IPS-20b (cell line): Measurements from ENCODE around the gene ANKRD6.

Experiments used
- H3K27ac ChIP-seq: one replicate; pipeline ENCODE4 v1.5.1; 2013; ENCODE audit warnings: low read length
- H3K27me3 ChIP-seq: 2 replicates; pipeline ENCODE4 v1.6.1; 2013; ENCODE audit warnings: mild to moderate bottlenecking, low read length, inconsistent platforms; ENCODE audit not compliant: insufficient read depth
- H3K36me3 ChIP-seq: 2 replicates; pipeline ENCODE4 v1.6.1; 2013; ENCODE audit warnings: low read depth, mild to moderate bottlenecking, inconsistent platforms, low read length, moderate library complexity; ENCODE audit not compliant: insufficient read depth
- H3K4me1 ChIP-seq: 2 replicates; pipeline ENCODE4 v1.6.1; 2013; ENCODE audit warnings: mild to moderate bottlenecking, control low read depth, inconsistent platforms, low read length, moderate library complexity; ENCODE audit not compliant: insufficient read depth
- H3K4me3 ChIP-seq: 2 replicates; pipeline ENCODE4 v1.5.1; 2013; ENCODE audit warnings: mild to moderate bottlenecking, low read length, inconsistent platforms
- H3K9ac ChIP-seq: 2 replicates; pipeline ENCODE4 v1.6.1; 2013; ENCODE audit warnings: low read depth, mild to moderate bottlenecking, inconsistent platforms, low read length, moderate library complexity
- H3K9me3 ChIP-seq: 2 replicates; pipeline ENCODE4 v1.6.1; 2013; ENCODE audit warnings: mild to moderate bottlenecking, low read depth, low read length, inconsistent platforms; ENCODE audit not compliant: insufficient read depth

The ANKRD6 gene

DNA sequence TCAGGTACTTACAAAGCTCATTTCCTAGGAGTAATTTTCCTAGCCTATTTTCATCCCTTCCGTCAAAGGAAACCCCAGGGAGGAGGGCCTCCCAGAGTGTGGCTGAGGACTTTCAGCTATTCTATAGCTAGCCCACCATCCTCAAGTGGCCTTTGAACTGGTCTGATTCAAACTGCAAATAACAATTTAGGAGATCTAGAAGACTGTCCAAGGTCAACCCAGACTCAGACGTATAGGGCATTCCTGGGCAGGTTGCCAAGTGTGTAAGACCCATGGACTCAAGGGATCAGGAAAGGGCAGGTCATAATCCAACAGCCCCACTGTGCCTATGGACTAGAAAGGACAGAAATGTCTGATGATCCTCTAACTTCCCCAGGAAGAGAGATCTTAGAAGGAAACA, 18.7 kb upstream of the ANKRD6 start:
- no peaks in the 10 kb centered on the region for H3K9me3 ChIP-seq
- H3K27ac ChIP-seq = no peak overlapping the region
- H3K9ac ChIP-seq = no peak overlapping the region
- no peak overlapping the region for H3K4me3 ChIP-seq
- H3K27me3 ChIP-seq = peaks cover 45% of the 10 kb centered on the region
- H3K36me3 ChIP-seq = no peaks in the 10 kb centered on the region
- H3K4me1 ChIP-seq = peaks cover 18% of the 10 kb centered on the region; the same call in 1 of the 2 replicates

DNA sequence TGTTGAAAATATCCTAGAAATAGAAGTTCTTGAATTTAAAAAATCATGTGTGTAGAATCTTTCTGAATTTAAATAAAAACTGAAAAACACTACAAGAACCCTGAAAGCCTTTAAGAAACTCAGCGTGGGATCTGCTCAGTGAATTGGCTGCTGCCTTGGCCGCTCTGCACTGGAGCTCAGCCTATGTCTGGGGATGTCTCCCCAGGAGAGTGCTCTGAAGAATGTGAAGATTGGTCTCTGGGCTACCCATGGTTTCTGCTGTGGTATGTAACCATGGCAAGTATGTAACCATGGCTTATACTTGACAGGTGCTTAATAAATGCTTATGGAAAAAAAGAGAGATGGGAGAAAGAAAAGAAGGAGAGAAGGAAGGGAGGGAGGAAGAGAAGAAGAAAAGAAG, 17.8 kb upstream of the ANKRD6 start:
- peaks cover 44% of the 10 kb centered on the region for H3K27me3 ChIP-seq

DNA sequence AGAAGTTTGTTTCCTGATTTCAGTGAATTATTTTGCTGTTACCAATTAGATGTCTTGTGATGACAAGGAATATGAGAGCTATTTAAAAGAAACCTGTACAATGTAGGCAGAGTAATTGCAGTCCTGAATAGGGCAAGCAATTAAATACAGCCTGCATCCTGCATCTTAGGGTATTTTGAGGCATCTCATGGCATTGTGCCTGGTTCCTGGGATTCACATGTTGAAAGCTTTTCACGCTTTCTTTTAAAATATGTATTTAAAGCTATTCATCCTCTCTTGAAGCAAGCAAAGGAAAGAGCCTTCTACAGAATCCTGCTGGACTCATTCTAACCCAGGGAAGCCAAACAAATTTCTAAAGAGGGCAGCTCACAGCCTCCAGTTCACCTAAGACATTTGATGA, 16.2 kb upstream of the ANKRD6 start:
- Histone ChIP-seq H3K27ac (no peak overlapping the region), H3K4me1 (peaks cover 11% of the 10 kb centered on the region; the same call in 1 of the 2 replicates), H3K9me3 (no peaks in the 10 kb centered on the region), H3K36me3 (no peaks in the 10 kb centered on the region), H3K27me3 (peaks cover 36% of the 10 kb centered on the region), H3K9ac (no peak overlapping the region), H3K4me3 (no peak overlapping the region)

More for the DNA sequence above, 17.8 kb upstream of the ANKRD6 start:
- H3K36me3 ChIP-seq = no peaks in the 10 kb centered on the region
- no peaks in the 10 kb centered on the region for H3K9me3 ChIP-seq
- no peak overlapping the region for H3K9ac ChIP-seq
- no peak overlapping the region for H3K4me3 ChIP-seq
- peaks cover 11% of the 10 kb centered on the region; the same call in 1 of the 2 replicates for H3K4me1 ChIP-seq
- H3K27ac ChIP-seq = no peak overlapping the region

DNA sequence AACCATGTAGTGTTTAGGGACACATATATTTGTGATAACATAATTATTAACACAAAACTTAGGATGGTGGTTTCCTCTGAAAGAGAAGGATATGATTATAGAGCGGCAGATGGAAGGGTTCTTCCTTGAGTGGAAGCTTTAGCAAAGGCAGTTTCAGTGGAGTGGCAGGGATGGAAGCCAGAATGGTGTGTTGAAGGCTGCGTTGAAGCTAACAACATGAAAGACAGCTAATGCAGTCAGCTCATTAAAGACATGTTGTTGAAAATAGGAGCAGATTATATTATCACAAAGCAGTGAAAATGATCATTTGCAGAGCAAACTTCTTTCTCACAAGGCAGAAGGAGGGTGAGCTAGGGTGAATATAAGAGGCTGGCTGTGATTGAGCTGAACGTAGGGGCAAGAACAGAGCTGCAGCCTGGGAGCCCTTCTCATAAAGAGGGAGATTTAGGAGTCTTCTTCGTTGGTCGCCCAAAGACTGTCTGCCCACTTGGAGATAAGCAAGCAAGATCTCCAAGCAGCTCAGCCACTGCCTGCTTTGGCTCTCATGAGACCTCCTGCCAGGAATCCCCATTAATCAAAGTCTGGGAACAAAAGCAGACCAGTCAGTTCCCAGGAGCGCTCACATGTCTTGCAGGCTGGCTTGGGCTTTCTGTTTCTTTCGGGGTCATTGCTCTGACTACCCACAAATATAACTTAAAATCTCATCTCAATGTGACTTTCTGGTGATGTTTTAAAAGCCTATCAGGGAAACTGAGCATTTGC, 2.6 kb upstream of the ANKRD6 start:
- Histone ChIP-seq H3K4me3 (no peak overlapping the region), H3K9me3 (no peaks in the 10 kb centered on the region), H3K27ac (no peak overlapping the region), H3K36me3 (no peaks in the 10 kb centered on the region), H3K4me1 (peaks cover 7% of the 10 kb centered on the region; the same call in 1 of the 2 replicates), H3K9ac (no peak overlapping the region), H3K27me3 (peaks cover 34% of the 10 kb centered on the region)

DNA sequence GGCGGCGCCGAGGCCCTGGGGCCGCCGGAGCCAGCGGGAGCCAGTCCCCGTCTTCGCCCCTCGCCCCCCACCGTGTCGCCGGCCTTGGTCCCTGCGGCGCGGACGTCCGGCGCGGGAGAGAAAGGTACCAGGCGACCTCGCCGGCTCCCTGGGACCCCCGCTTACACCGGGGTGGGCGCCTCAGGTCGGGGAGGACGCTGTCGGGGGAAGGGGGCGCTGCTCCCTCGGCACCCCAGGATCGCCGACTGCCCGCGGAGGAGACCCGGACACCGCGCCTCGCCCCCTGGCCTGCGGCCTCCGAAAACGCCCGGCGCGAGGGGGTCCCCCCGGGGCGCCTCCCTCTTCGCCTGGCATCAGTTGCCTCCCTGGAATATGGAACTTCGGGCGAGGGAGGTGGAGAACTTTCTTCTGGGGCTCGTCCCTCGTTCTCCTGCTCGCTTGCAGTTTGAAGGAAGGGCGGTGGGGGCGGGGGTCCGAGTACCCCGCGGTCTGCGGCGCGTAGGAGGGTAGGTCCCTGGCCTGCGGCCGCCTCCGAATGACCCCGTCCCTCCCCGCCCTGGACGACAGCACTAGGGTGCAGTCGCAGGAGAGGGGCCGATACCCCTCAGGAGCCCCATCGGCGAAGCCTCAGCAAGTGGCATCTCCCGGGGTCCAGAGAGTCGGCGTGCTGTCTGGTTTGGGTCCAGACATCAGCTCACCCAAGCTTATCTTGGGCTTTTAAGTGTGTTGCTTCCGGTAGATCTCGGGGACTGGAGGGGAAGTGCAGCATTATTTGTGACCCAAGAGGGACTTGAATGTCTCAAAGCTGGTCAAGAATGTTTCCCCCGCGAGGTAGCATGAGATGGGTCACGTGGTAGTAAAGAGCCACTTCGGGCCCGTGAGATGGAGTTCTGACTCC, 549 bp downstream of the ANKRD6 start:
- Histone ChIP-seq H3K9ac (peak overlapping the region; percentile 26; the same call in 1 of the 2 replicates), H3K36me3 (no peaks in the 10 kb centered on the region), H3K4me1 (peaks cover 7% of the 10 kb centered on the region; the same call in 1 of the 2 replicates), H3K9me3 (no peaks in the 10 kb centered on the region), H3K27ac (no peak overlapping the region), H3K4me3 (peak overlapping the region; percentile 74), H3K27me3 (peaks cover 43% of the 10 kb centered on the region)

DNA sequence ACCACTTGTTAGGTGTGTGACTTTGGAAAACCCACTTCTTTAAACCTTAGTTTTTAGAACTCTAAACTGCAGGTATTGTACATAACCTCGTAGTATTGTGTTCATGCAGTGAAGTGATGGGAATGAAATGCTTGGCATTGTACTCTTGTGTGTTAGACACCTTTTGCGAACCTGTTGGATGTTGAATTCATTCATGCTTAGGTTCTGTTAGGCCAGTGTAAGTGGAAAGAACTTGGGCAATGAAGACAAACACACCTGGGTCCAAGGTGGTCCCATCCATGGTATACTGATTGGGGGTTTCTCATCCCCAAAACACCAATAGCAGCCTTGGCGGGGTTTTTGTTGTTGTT, 1.2 kb downstream of the ANKRD6 start:
- H3K4me3 ChIP-seq = peak overlapping the region; percentile 74

DNA sequence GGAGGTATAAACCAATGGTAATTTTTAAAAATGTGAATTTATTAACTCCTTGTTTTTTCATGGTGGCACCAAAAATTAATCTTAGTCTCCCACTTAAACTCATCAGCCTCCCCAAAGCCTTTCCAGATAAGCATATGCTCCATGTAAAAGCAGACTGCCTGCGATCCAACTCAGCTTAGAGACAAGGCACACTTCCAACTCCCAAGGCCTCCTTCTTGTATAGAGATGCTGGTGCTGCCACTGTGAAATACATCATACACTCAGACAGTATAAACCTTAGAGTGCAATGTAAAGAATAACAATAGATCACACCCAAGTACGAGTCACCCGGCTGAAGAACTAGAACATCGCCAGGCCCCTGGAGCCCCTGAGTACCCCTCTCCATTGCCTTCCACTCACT, 2.0 kb downstream of the ANKRD6 start:
- peaks cover 7% of the 10 kb centered on the region; the same call in 1 of the 2 replicates for H3K4me1 ChIP-seq
- no peaks in the 10 kb centered on the region for H3K36me3 ChIP-seq
- peaks cover 51% of the 10 kb centered on the region for H3K27me3 ChIP-seq
- no peak overlapping the region for H3K9ac ChIP-seq
- H3K9me3 ChIP-seq = no peaks in the 10 kb centered on the region
- H3K4me3 ChIP-seq = no peak overlapping the region
- no peak overlapping the region for H3K27ac ChIP-seq

More for the DNA sequence above, 1.2 kb downstream of the ANKRD6 start:
- Histone ChIP-seq H3K9me3 (no peaks in the 10 kb centered on the region), H3K4me1 (peaks cover 7% of the 10 kb centered on the region; the same call in 1 of the 2 replicates), H3K27ac (no peak overlapping the region), H3K9ac (no peak overlapping the region), H3K36me3 (no peaks in the 10 kb centered on the region), H3K27me3 (peaks cover 47% of the 10 kb centered on the region)

DNA sequence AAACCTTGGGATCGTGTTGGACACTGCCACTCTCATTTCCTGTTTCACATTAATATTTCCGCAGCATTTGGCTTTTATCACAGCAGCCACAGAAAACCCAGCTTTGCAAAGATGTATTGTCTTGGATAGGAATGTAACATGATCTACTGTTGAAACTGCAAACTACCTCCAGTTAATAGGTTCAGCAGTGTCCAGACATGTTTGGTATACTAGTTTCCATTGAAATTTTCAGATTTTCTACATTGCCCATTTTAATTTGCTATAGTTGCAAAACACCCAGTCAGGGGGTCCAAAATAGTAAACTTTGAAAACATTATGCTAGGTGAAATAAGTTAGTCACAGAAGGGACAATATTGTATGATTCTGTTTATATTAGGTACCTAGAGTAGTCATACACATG, 3.3 kb downstream of the ANKRD6 start:
- Histone ChIP-seq H3K27me3 (peaks cover 62% of the 10 kb centered on the region), H3K9me3 (no peaks in the 10 kb centered on the region), H3K36me3 (no peaks in the 10 kb centered on the region), H3K9ac (no peak overlapping the region), H3K4me3 (no peak overlapping the region), H3K4me1 (0 out of 2 replicates have a peak, but pooled peaks cover 2% of the 10 kb centered on the region), H3K27ac (no peak overlapping the region)

DNA sequence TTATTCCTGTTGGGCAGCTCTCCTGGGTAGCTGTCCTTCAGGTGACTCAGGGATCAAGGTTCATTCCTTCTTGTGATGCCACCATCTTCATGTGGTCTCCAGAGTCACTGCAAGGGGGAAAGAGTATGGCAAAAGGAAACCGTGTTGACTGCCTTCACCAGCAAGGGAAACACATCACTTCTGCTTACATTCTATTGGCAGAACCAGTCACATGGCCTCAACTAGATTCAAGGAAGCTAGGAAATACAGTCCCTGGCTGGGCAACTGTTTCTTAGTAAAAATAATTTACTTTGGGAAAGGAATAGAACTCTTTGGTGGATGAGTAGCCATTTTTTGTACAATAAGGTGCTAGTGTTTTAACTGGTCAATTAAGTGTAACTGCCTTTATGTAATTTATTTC, 5.3 kb downstream of the ANKRD6 start:
- no peak overlapping the region for H3K27ac ChIP-seq
- no peaks in the 10 kb centered on the region for H3K36me3 ChIP-seq
- H3K9me3 ChIP-seq = no peaks in the 10 kb centered on the region
- 0 out of 2 replicates have a peak, but pooled peaks cover 2% of the 10 kb centered on the region for H3K4me1 ChIP-seq
- peaks cover 52% of the 10 kb centered on the region for H3K27me3 ChIP-seq
- no peak overlapping the region for H3K4me3 ChIP-seq
- H3K9ac ChIP-seq = no peak overlapping the region

DNA sequence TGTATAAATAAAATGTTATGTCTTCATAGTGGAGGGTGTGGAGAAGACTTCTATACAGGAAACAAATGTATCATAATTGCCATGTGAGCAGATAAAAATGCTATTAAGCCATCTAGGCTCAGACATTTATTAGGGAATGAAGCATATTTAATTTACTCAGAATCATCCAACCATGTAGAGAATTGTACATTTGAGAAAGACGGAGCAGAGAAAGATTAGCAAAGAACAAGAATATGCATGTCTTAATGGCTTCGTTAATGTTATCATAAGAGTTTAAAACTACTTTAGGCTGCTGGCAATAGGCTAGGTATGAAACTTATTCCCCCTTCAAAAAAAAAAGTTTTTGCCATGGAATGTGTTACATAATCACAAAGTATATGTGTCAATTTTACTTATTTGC, 6.1 kb downstream of the ANKRD6 start:
- no peaks in the 10 kb centered on the region for H3K9me3 ChIP-seq
- no peak overlapping the region for H3K4me3 ChIP-seq
- H3K27ac ChIP-seq = no peak overlapping the region
- H3K27me3 ChIP-seq = peaks cover 44% of the 10 kb centered on the region
- H3K36me3 ChIP-seq = no peaks in the 10 kb centered on the region
- H3K9ac ChIP-seq = no peak overlapping the region
- H3K4me1 ChIP-seq = 0 out of 2 replicates have a peak, but pooled peaks cover 2% of the 10 kb centered on the region

DNA sequence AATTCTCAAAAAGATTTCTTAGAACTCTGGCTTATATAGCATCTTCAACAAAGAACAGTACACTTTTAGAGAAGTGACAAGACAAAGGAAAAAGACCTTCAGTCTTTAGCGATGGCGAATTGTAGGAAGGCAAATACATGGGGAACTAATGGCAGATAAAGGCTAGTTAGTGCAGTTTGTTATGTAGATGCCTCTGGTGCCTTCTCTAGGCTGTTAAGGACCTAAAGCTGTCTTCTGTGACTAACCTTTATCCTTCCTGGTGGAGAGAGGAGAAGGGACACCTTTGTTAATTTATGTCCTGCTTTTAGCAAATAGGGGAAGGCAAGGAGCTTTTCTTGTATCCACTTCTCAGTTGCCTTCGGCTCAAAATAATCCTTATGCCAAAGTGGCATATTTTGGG, 7.2 kb downstream of the ANKRD6 start:
- Histone ChIP-seq H3K4me1 (no peaks in the 10 kb centered on the region), H3K4me3 (no peak overlapping the region), H3K27me3 (peaks cover 32% of the 10 kb centered on the region; the same call in 1 of the 2 replicates), H3K9ac (no peak overlapping the region), H3K9me3 (no peaks in the 10 kb centered on the region), H3K36me3 (no peaks in the 10 kb centered on the region), H3K27ac (no peak overlapping the region)
